NCI-H1048 (cell line): ENCODE data around the gene SSR1.
A peak's percentile ranks its signal among the peaks of the same experiment; 100 is the strongest.
"Not testable (repeated sequence)": the region's sequence is repeated elsewhere in the genome, so short reads cannot be mapped to it uniquely, and the experiment has no call there.

Experiments used
- DNase-seq: peaks from one replicate; lab custom pipeline; 2025; lab: John Stamatoyannopoulos, UW

SSR1 gene

GRCh38 chr6:7282097-7282906, 30.7 kb downstream of the SSR1 start:
- no peak for DNase-seq

- DNase-seq: no peak
Measured at GRCh38 chr6:7276199-7276524, 36.8 kb downstream of the SSR1 start.

- DNase-seq: not testable (repeated sequence)
Measured at GRCh38 chr6:7274525-7274924, 38.5 kb downstream of the SSR1 start.

GRCh38 chr6:7273709-7274108, 39.3 kb downstream of the SSR1 start:
- DNase-seq: no peak

GRCh38 chr6:7271205-7271534, 41.8 kb downstream of the SSR1 start:
- DNase-seq: no peak

- DNase-seq: no peak
Measured at GRCh38 chr6:7270320-7271204, 42.4 kb downstream of the SSR1 start.

- DNase-seq: no peak
Measured at GRCh38 chr6:7269816-7270215, 43.2 kb downstream of the SSR1 start.

- DNase-seq: no peak
Measured at GRCh38 chr6:7268816-7269555, 44.0 kb downstream of the SSR1 start.

GRCh38 chr6:7268362-7268761, 44.6 kb downstream of the SSR1 start:
- DNase-seq: no peak

GRCh38 chr6:7267466-7268091, 45.4 kb downstream of the SSR1 start:
- DNase-seq: no peak

GRCh38 chr6:7267071-7267465, 45.9 kb downstream of the SSR1 start:
- no peak for DNase-seq

- not testable (repeated sequence) for DNase-seq
Measured at GRCh38 chr6:7265385-7265726, 47.6 kb downstream of the SSR1 start.

- no peak for DNase-seq
Measured at GRCh38 chr6:7264686-7265384, 48.2 kb downstream of the SSR1 start.

- no peak for DNase-seq
Measured at GRCh38 chr6:7264041-7264440, 49.0 kb downstream of the SSR1 start.

GRCh38 chr6:7263519-7263805, 49.5 kb downstream of the SSR1 start:
- DNase-seq: not testable (repeated sequence)

- DNase-seq: no peak
Measured at GRCh38 chr6:7262746-7263518, 50.1 kb downstream of the SSR1 start.

- no peak for DNase-seq
Measured at GRCh38 chr6:7261852-7262461, 51.0 kb downstream of the SSR1 start.

GRCh38 chr6:7261032-7261841, 51.8 kb downstream of the SSR1 start:
- peak; percentile 52 for DNase-seq

GRCh38 chr6:7260291-7261031, 52.5 kb downstream of the SSR1 start:
- DNase-seq: no peak
